ENCODE results near the gene CMIP. TPM values are rescaled to one million over a fixed set of nuclear protein-coding genes. Genes with fewer than 3 reads are reported as not detected.

CMIP gene
- total and polyA plus RNA-seq, 10 of the 15 experiments (the other 5 are each of a cell fraction or from before 2014, with no cell fraction given) = 1.2 to 43.2 (median 4.4) TPM

GRCh38 chr16:81602792-81603191 is 158.2 kb downstream of the CMIP start (continued):
- TF ChIP-seq CUX1 (IDR thresholded peaks at IDR 0.05; ENCODE audit: insufficient replicate concordance, low read depth, low read length) (no peak), GABPA (IDR thresholded peaks at IDR 0.05; ENCODE audit: low read depth) (no peak), ZNF592 (IDR thresholded peaks at IDR 0.05) (no peak), BHLHE40 (IDR thresholded peaks at IDR 0.05; ENCODE audit: borderline replicate concordance in 1 of 2, low read depth in 2 of 2, low read length in 1 of 2) (no peak), CEBPB (IDR thresholded peaks at IDR 0.05; ENCODE audit: borderline replicate concordance in 1 of 2, low read depth in 2 of 2, low read length in 2 of 2) (no peak), CTCF (IDR thresholded peaks at IDR 0.05 in 2 of 3, conservative IDR thresholded peaks at IDR 0.05 in 1 of 3; ENCODE audit: control insufficient read depth in 2 of 3, extremely low read depth in 1 of 3, insufficient read depth in 1 of 3, low read depth in 3 of 3, low read length in 3 of 3) (no peak), MLLT1 (IDR thresholded peaks at IDR 0.05) (no peak), STAT3 (IDR thresholded peaks at IDR 0.05; ENCODE audit: low read depth, low read length) (no peak), YY1 (IDR thresholded peaks at IDR 0.05; ENCODE audit: low read depth, low read length) (no peak), NFXL1 (IDR thresholded peaks at IDR 0.05; ENCODE audit: borderline replicate concordance) (no peak)

Data from GM12878 (cell line).